ENCODE measurements around the gene SORL1.

GRCh38 chr11:121500275-121500674, 48.2 kb downstream of the SORL1 start:
- TF ChIP-seq EZH2 (IDR thresholded peaks at IDR 0.05; ENCODE audit: insufficient read depth, poor library complexity, severe bottlenecking) (no peak), EZH2phosphoT487 (IDR thresholded peaks at IDR 0.05; ENCODE audit: insufficient read depth, low read depth) (no peak)

All from GM23248 (cell line).